Measurements from ENCODE around the gene MKS1.

MKS1 gene

DNA sequence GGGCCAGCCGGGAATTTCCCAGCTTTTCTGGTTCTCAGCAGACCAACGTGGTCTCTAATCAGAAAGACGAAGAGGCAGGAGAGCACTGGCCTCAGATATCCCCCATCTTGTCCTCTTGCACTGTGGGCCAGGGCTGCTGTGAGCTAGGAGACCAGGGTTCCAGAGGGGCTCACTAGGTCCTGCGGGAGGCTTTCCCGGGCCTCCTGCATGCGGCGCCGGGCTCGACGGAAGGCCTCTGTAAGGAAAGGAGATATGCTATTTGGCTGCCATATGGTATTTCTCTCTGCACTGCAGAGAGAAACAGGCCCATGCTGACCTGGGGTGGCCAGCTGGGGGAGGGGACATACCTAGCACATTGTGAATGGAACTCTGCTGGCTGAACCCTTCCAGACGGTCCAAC, 13.1 kb downstream of the MKS1 start:
- H3K4me3 ChIP-seq (ENCODE audit: low read depth, low read length) = no peak overlapping the region
- no peak for TF ChIP-seq CTCF (IDR thresholded peaks at IDR 0.05; ENCODE audit: borderline replicate concordance, insufficient read depth, low read depth, low read length)

DNA sequence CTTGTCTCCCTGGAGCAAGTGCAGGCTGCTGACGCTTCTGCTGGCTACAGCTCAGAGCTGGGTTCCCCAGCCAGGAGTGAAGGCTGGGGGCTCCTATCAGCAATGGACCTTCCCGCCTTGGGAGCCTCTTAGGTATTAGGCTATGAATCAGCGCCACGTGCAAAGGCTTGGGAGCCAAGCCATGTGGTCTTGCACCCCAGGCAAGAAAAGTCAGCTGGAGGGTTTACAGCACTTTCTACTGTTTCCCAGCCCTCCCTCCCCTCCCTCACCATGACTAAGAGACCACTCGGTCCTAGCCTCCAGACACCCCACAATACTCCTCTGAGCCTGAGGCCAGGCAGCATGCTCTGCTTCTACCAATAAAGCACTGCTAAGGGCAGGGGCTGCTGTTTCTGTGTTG, 14.3 kb downstream of the MKS1 start:
- H3K4me3 ChIP-seq (ENCODE audit: low read depth, low read length) = no peak overlapping the region

DNA sequence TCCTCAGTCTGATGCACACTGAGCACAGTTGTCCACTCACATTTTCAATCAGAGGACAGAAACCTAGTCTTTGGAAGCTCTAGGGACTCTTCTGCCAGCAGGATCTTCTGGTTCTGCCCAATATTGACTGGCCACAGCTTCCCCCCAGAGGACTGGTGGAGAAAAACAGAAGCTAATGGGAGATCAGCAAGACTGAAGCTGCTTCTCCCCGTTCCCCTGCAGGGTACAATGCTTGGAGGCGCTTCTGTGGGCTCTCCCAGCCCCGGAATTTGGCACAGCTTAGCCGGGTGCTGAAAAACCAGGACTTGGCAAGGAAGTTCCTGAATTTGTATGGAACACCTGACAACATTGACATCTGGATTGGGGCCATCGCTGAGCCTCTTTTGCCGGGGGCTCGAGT, 16.2 kb downstream of the MKS1 start:
- no peak for TF ChIP-seq CTCF (IDR thresholded peaks at IDR 0.05; ENCODE audit: borderline replicate concordance, insufficient read depth, low read depth, low read length)
- H3K4me3 ChIP-seq (ENCODE audit: low read depth, low read length) = no peak overlapping the region

More for the DNA sequence above, 14.3 kb downstream of the MKS1 start:
- TF ChIP-seq CTCF (IDR thresholded peaks at IDR 0.05; ENCODE audit: borderline replicate concordance, insufficient read depth, low read depth, low read length) = no peak

DNA sequence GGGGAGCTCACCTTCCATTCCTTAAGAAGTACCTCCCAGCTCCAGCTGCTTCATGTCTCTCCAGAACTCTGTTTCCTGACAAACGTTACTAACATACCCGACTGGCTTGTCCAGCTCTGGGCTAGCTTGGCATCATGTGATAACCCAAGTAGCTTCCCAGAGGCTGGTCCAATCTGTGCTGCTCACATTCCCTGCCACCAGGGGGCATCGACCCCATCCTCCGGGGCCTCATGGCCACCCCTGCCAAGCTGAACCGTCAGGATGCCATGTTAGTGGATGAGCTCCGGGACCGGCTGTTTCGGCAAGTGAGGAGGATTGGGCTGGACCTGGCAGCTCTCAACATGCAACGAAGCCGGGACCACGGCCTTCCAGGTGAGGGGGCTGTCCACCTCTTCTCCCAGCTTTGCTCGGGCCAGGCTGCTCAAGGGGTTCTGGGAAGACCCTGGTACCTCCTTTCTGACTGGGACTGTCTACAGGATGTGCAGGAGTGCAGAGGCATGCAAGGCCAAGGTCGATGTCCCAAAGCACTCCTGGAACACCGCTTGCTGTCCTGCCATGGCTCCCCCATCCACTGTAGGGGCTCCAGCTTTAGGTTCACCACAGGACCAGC, 18.9 kb downstream of the MKS1 start:
- no peak overlapping the region for H3K4me3 ChIP-seq (ENCODE audit: low read depth, low read length)
- TF ChIP-seq CTCF (IDR thresholded peaks at IDR 0.05; ENCODE audit: borderline replicate concordance, insufficient read depth, low read depth, low read length) = peak; percentile 85

DNA sequence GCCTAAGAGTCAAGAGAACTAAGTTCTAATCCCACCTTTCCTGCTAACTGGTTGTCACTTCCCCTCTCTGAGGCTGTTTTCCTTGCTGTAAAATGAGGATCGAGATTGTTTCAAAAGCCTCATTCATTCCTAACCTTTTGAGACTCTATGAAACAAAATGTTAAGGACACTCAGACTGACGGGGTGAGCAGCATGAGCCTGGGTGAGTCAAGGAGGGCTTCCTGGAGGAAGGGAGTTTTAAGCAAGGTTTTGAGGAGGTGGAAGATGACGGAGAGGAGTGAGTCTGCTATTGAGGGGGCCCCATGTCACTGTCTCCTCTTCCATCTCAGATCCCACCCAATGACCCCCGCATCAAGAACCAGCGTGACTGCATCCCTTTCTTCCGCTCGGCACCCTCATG, 22.4 kb downstream of the MKS1 start:
- no peak for TF ChIP-seq CTCF (IDR thresholded peaks at IDR 0.05; ENCODE audit: borderline replicate concordance, insufficient read depth, low read depth, low read length)

GRCh38 chr17:58195518-58196123, 23.4 kb downstream of the MKS1 start:
- H3K4me3 ChIP-seq (ENCODE audit: low read depth, low read length) = no peak overlapping the region
- TF ChIP-seq CTCF (IDR thresholded peaks at IDR 0.05; ENCODE audit: borderline replicate concordance, insufficient read depth, low read depth, low read length) = no peak

More for the DNA sequence above, 22.4 kb downstream of the MKS1 start:
- no peak overlapping the region for H3K4me3 ChIP-seq (ENCODE audit: low read depth, low read length)

DNA sequence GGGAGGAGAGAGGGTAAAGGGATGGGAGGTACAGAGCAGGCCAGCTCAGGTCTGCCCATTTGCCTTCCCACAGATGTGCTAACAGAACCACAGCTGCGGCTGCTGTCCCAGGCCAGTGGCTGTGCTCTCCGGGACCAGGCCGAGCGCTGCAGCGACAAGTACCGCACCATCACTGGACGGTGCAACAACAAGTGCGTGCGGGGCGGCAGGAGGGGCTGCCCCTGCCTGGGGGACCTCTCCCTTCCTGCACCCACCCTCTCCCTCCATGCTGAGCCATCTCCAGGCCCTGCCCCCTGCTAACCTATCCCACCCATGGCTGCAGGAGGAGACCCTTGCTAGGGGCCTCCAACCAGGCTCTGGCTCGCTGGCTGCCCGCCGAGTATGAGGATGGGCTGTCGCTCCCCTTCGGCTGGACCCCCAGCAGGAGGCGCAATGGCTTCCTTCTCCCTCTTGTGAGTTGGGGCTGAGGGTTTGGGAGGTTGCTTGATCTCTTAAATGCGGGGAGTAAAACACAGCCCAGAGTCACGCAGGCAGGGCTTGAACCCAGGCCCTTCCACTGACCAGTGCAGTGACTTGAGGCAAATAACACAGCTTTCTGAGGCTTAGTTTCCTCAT, 25.3 kb downstream of the MKS1 start:
- TF ChIP-seq CTCF (IDR thresholded peaks at IDR 0.05; ENCODE audit: borderline replicate concordance, insufficient read depth, low read depth, low read length) = no peak

More for the DNA sequence above, 25.3 kb downstream of the MKS1 start:
- H3K4me3 ChIP-seq (ENCODE audit: low read depth, low read length) = no peak overlapping the region
